ENCODE results near the gene PRPH. TPM values are rescaled to one million over a fixed set of nuclear protein-coding genes. Genes with fewer than 3 reads are reported as not detected.
A peak's percentile ranks its signal among the peaks of the same experiment; 100 is the strongest.

Gene PRPH
- total and polyA plus RNA-seq, 9 of the 15 experiments (the other 6 are each of a cell fraction or from before 2014, with no cell fraction given) = 0.27 to 1.9 (median 1.3) TPM; not detected in 1

GRCh38 chr12:49264466-49264872 is 30.5 kb upstream of the PRPH start (continued):
- TF ChIP-seq AFF1 (IDR thresholded peaks at IDR 0.05; ENCODE audit: low read depth in 1 of 2, partially characterized antibody in 2 of 2) = no peak
- peak; percentile 70; the same call in 1 of the 2 replicates for TF ChIP-seq ELF2 (CRISPR knock-in tag; IDR thresholded peaks at IDR 0.05)
- TF ChIP-seq HMG20A (CRISPR knock-in tag; conservative IDR thresholded peaks at IDR 0.05) = no peak
- 0 out of 2 replicates have a peak, but pooled peaks have one; percentile 38 for TF ChIP-seq NR4A1 (CRISPR knock-in tag; IDR thresholded peaks at IDR 0.05)
- no peak for TF ChIP-seq NR4A1 (tag; IDR thresholded peaks at IDR 0.05)
- TF ChIP-seq, protein P1, sequence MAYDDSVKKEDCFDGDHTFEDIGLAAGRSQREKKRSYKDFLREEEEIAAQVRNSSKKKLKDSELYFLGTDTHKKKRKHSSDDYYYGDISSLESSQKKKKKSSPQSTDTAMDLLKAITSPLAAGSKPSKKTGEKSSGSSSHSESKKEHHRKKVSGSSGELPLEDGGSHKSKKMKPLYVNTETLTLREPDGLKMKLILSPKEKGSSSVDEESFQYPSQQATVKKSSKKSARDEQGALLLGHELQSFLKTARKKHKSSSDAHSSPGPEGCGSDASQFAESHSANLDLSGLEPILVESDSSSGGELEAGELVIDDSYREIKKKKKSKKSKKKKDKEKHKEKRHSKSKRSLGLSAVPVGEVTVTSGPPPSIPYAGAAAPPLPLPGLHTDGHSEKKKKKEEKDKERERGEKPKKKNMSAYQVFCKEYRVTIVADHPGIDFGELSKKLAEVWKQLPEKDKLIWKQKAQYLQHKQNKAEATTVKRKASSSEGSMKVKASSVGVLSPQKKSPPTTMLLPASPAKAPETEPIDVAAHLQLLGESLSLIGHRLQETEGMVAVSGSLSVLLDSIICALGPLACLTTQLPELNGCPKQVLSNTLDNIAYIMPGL (CRISPR knock-in tag; IDR thresholded peaks at IDR 0.05) = no peak
- TF ChIP-seq ZNF77 (CRISPR knock-in tag; IDR thresholded peaks at IDR 0.05) = no peak
- TF ChIP-seq ZNF699 (CRISPR knock-in tag; IDR thresholded peaks at IDR 0.05; ENCODE audit: insufficient replicate concordance) = no peak
- TF ChIP-seq, protein P2, sequence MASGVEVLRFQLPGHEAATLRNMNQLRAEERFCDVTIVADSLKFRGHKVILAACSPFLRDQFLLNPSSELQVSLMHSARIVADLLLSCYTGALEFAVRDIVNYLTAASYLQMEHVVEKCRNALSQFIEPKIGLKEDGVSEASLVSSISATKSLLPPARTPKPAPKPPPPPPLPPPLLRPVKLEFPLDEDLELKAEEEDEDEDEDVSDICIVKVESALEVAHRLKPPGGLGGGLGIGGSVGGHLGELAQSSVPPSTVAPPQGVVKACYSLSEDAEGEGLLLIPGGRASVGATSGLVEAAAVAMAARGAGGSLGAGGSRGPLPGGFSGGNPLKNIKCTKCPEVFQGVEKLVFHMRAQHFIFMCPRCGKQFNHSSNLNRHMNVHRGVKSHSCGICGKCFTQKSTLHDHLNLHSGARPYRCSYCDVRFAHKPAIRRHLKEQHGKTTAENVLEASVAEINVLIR (CRISPR knock-in tag; IDR thresholded peaks at IDR 0.05) = no peak
- no peak for TF ChIP-seq GTF2A2 (tag; IDR thresholded peaks at IDR 0.05)
- TF ChIP-seq DPF2 (IDR thresholded peaks at IDR 0.05) = peak; percentile 47; the same call in 1 of the 2 replicates
- TF ChIP-seq ZNF707 (CRISPR knock-in tag; conservative IDR thresholded peaks at IDR 0.05) = no peak
- 0 out of 4 replicates have a peak, but pooled peaks have one; percentile 9 to 30 for TF ChIP-seq TRIM24 (IDR thresholded peaks at IDR 0.05)
- peak; percentile 78; the same call in 1 of the 2 replicates for TF ChIP-seq PHB (CRISPR knock-in tag; IDR thresholded peaks at IDR 0.05)
- TF ChIP-seq RBM15 (IDR thresholded peaks at IDR 0.05; ENCODE audit: insufficient read depth, low read length) = no peak
- no peak for TF ChIP-seq U2AF2 (optimal IDR thresholded peaks at IDR 0.05; ENCODE audit: low read depth, low read length)
- TF ChIP-seq ZNF282 (CRISPR knock-in tag; IDR thresholded peaks at IDR 0.05) = no peak
- peak in 1 of 2 experiments; percentile 64; a peak in 1 of 4 replicates for TF ChIP-seq KDM1A (IDR thresholded peaks at IDR 0.05)
- no peak for TF ChIP-seq ZFP30 (CRISPR knock-in tag; IDR thresholded peaks at IDR 0.05; ENCODE audit: borderline replicate concordance)
- no peak for TF ChIP-seq TCF7 (IDR thresholded peaks at IDR 0.05; ENCODE audit: borderline replicate concordance)
- TF ChIP-seq KDM4B (IDR thresholded peaks at IDR 0.05; ENCODE audit: borderline replicate concordance in 2 of 2, low read depth in 1 of 2) = no peak
- no peak for TF ChIP-seq FIP1L1 (IDR thresholded peaks at IDR 0.05; ENCODE audit: low read depth, low read length, poor library complexity, severe bottlenecking)
- TF ChIP-seq HDAC2 (IDR thresholded peaks at IDR 0.05) = 0 out of 2 replicates have a peak, but pooled peaks have one; percentile 12
- no peak for TF ChIP-seq FOXA3 (CRISPR knock-in tag; conservative IDR thresholded peaks at IDR 0.05 in 1 of 2, IDR thresholded peaks at IDR 0.05 in 1 of 2)

Data from K562 (cell line).